8988T (cell line): Measurements from ENCODE around the gene TANK.
"Not testable (repeated sequence)": the region's sequence is repeated elsewhere in the genome, so short reads cannot be mapped to it uniquely, and the experiment has no call there.

ENCODE experiments used
- DNase-seq: peaks from one replicate; pipeline ENCODE4 v3.0.0; 2011

Gene TANK

GRCh38 chr2:161279230-161279815 lies 119.1 kb downstream of the TANK start:
- not testable (repeated sequence) for DNase-seq

GRCh38 chr2:161280906-161281323 lies 120.7 kb downstream of the TANK start:
- DNase-seq, result not testable (repeated sequence)

GRCh38 chr2:161281615-161282310 lies 121.5 kb downstream of the TANK start:
- not testable (repeated sequence) for DNase-seq

GRCh38 chr2:161282311-161282644 lies 122.0 kb downstream of the TANK start:
- DNase-seq, result not testable (repeated sequence)

GRCh38 chr2:161283926-161284325 lies 123.7 kb downstream of the TANK start:
- no peak for DNase-seq
